ENCODE data around the gene HEG1. TPM values are rescaled to one million over a fixed set of nuclear protein-coding genes. Genes with fewer than 3 reads are reported as not detected.

Gene HEG1
- total and polyA plus RNA-seq, 9 donors = 12.2 to 64.7 (median 35.6) TPM

- H3K27ac ChIP-seq = no peak overlapping the region
- DNase-seq = peak in 1 of 5 donors; percentile 32
- no peaks in the 10 kb centered on the region for H3K9me3 ChIP-seq
- H3K4me1 ChIP-seq (ENCODE audit: insufficient read depth) = no peaks in the 10 kb centered on the region
- no peaks in the 10 kb centered on the region for H3K27me3 ChIP-seq
- intact Hi-C loops (cut with DNase I) = loop anchor here in 1 of 4 donors (10.0 kb wide), 2 partner anchors 381 to 591 kb away; partner anchors contain the start of gene ZNF148
- TF ChIP-seq POLR2A (IDR thresholded peaks at IDR 0.05) (no peak), EP300 (IDR thresholded peaks at IDR 0.05) (no peak)
- TF ChIP-seq, protein P1, sequence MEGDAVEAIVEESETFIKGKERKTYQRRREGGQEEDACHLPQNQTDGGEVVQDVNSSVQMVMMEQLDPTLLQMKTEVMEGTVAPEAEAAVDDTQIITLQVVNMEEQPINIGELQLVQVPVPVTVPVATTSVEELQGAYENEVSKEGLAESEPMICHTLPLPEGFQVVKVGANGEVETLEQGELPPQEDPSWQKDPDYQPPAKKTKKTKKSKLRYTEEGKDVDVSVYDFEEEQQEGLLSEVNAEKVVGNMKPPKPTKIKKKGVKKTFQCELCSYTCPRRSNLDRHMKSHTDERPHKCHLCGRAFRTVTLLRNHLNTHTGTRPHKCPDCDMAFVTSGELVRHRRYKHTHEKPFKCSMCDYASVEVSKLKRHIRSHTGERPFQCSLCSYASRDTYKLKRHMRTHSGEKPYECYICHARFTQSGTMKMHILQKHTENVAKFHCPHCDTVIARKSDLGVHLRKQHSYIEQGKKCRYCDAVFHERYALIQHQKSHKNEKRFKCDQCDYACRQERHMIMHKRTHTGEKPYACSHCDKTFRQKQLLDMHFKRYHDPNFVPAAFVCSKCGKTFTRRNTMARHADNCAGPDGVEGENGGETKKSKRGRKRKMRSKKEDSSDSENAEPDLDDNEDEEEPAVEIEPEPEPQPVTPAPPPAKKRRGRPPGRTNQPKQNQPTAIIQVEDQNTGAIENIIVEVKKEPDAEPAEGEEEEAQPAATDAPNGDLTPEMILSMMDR (IDR thresholded peaks at IDR 0.05) = no peak
- no peaks in the 10 kb centered on the region for H3K36me3 ChIP-seq
- H3K4me3 ChIP-seq = no peak overlapping the region
- whole genome bisulfite sequencing, 3 donors = 42 to 57% (median 50%) methylated on average over 7 of the region's 7 CpGs
Observed at GRCh38 chr3:124993466-124993865, 62.3 kb downstream of the HEG1 start.

DNA sequence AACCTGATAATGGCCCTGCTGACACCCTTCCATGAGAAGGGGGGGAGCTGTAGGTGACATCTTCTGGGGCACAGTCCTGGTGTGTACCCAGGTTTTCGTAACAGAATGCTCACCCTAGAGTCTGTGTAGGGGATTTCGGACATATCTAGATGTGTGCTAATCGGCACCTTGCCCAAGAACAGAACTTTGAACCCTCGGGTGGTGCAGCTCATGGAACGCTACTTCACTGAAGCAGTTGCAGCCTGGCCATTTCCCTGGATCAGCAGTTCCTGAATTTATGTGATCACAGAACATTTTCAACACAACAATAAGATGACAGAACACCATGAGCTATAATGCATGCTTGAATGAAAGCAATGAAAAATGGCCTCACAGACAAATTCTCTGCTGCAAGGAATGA, 63.8 kb downstream of the HEG1 start:
- H3K27me3 ChIP-seq = no peaks in the 10 kb centered on the region
- intact Hi-C loops (cut with DNase I) = loop anchor here in 1 of 4 donors (10.0 kb wide), 2 partner anchors 383 to 593 kb away; partner anchors contain the start of gene ZNF148
- DNase-seq = no peak
- 94 to 96% (median 95%) methylated on average over 5 of the region's 5 CpGs for WGBS, 3 donors
- no peak overlapping the region for H3K27ac ChIP-seq
- TF ChIP-seq, protein P1 (IDR thresholded peaks at IDR 0.05) = no peak
- TF ChIP-seq POLR2A (IDR thresholded peaks at IDR 0.05) (no peak), EP300 (IDR thresholded peaks at IDR 0.05) (no peak)
- H3K36me3 ChIP-seq = no peaks in the 10 kb centered on the region
- H3K4me3 ChIP-seq = no peak overlapping the region
- no peaks in the 10 kb centered on the region for H3K9me3 ChIP-seq
- H3K4me1 ChIP-seq (ENCODE audit: insufficient read depth) = no peaks in the 10 kb centered on the region

DNA sequence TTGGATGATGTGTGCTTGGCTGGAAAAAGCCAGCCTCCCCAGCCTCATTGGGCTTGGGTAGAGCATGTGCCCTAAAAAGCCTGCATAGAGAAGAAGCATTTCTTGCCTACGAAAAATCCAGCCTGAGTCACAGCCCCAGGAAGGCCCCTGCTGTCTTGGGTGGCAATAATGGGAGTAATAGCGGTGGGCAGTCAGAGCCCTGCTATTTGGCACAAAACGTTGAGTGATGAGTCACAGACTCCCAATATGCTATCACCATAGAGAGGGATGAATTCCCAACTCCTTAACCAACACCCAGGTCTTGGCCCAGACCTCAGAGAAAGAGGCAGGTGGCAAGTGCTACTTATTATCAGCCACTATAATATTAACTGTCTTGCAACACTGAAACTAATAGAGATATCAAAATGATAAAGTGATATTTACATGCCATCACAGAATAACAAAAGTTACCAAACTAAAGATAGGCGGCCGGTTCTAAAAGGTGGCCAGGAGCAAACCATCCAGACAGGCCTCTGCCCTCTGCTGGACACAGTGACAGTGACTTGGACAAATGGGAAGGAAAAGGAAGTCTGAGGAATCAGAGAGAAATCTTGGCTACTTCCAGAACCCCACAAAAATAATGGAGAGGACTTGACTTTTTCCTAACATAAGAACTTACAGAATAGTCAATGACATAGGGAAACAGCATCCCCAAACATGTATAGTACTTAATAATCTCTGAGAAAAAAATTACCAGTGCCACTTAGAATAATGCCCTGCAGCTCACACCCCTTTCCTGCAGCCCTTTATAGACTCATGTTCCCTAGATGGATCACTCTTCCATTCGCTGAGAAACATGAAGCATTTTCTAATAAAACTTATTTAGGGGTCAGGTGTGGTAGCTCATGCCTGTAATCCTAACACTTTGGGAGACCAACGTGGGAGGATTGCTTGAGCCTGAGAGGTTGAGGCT, 69.3 kb downstream of the HEG1 start:
- no peak for DNase-seq
- Histone ChIP-seq H3K36me3 (no peaks in the 10 kb centered on the region), H3K27ac (no peak overlapping the region), H3K4me1 (ENCODE audit: insufficient read depth) (no peaks in the 10 kb centered on the region), H3K27me3 (no peaks in the 10 kb centered on the region), H3K9me3 (no peaks in the 10 kb centered on the region), H3K4me3 (no peak overlapping the region)
- WGBS, 3 donors = 66 to 77% (median 68%) methylated on average over 7 of the region's 7 CpGs
- intact Hi-C loops (cut with DNase I) = no loop called here
- no peak for TF ChIP-seq EP300 (IDR thresholded peaks at IDR 0.05)
- TF ChIP-seq, protein P1 (IDR thresholded peaks at IDR 0.05) = no peak
- no peak for TF ChIP-seq POLR2A (IDR thresholded peaks at IDR 0.05)

GRCh38 chr3:124985349-124985748, 70.4 kb downstream of the HEG1 start:
- no peaks in the 10 kb centered on the region for H3K36me3 ChIP-seq
- H3K27me3 ChIP-seq = no peaks in the 10 kb centered on the region
- intact Hi-C loops (cut with DNase I) = no loop called here
- H3K27ac ChIP-seq = no peak overlapping the region
- H3K9me3 ChIP-seq = no peaks in the 10 kb centered on the region
- TF ChIP-seq, protein P1 (IDR thresholded peaks at IDR 0.05) = no peak
- TF ChIP-seq POLR2A (IDR thresholded peaks at IDR 0.05) = no peak
- no peak for TF ChIP-seq EP300 (IDR thresholded peaks at IDR 0.05)
- no peak overlapping the region for H3K4me3 ChIP-seq
- peak in 1 of 5 donors; percentile 34 for DNase-seq
- WGBS, 3 donors = 23 to 36% (median 36%) methylated on average over 4 of the region's 4 CpGs
- H3K4me1 ChIP-seq (ENCODE audit: insufficient read depth) = no peaks in the 10 kb centered on the region
